OCI-LY3 (cell line): ENCODE results near the gene GATA5.

ENCODE experiments used
- EZH2phosphoT487 ChIP-seq: fragments of 200-600 bp; shearing (Covaris generic); IDR thresholded peaks from 2 replicates; pipeline ENCODE4 v1.6.1; 2018; ENCODE audit warnings: antibody characterized with exemption, mixed run types, low read depth
- TF ChIP-seq, protein P1 (sequence below): fragments of 200-600, 300-600 bp; sonication (generic); IDR thresholded peaks from 2 replicates; pipeline ENCODE4 v1.5.1; 2014; ENCODE audit warnings: antibody characterized with exemption, low read length, low read depth

DNA sequence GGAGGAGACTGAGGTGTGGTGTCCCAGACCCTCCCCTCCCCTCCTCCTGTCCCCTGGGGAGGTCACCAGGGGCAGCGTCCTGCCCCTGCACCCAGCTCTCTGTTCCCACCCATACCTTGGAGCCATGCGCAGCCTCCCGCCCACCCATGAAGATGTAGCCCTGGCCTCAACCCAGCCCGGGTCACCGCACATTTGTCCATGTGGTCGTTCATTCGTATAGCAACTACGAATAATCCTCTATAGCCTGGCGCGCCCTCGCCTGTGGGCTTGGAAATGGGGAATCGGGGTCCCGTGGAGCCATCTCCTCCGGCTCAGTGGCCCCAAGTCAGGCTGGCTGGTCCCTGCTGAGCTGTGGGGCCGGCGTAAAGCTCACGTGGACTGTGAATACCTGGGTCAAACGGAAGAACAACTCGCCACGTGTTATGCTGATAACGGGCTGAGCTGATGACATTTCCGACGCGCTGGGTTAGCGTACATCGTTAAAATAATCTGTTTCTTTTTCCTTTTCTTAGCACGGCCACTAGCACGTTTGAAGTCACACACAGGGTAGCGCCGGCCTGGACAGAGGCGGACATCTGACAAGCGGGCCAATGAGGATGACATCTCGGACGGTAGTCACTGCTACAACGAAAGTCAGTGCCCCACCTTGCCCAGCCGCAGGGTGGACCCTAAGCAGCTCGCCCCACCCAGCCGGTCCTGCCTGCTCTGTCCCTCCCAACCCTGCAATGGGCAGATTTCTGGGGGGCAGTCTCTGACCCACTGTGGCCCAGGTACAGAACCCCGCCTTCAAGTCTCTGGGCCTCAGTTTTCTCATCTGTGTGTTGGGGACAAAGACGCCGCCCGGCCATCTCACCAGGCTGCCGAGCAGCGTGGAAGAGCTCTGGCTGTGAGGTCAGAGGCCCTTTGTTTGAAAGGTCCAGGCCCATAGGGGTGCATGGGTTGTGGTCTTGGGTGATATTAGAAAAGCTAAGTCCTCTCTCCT, 28.6 kb downstream of the GATA5 start:
- TF ChIP-seq, protein P1, sequence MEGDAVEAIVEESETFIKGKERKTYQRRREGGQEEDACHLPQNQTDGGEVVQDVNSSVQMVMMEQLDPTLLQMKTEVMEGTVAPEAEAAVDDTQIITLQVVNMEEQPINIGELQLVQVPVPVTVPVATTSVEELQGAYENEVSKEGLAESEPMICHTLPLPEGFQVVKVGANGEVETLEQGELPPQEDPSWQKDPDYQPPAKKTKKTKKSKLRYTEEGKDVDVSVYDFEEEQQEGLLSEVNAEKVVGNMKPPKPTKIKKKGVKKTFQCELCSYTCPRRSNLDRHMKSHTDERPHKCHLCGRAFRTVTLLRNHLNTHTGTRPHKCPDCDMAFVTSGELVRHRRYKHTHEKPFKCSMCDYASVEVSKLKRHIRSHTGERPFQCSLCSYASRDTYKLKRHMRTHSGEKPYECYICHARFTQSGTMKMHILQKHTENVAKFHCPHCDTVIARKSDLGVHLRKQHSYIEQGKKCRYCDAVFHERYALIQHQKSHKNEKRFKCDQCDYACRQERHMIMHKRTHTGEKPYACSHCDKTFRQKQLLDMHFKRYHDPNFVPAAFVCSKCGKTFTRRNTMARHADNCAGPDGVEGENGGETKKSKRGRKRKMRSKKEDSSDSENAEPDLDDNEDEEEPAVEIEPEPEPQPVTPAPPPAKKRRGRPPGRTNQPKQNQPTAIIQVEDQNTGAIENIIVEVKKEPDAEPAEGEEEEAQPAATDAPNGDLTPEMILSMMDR = no peak
- no peak for TF ChIP-seq EZH2phosphoT487
